GM19043 (cell line): ENCODE results near the gene TRIO.

Experiments
- ATAC-seq: cut with Tn5 transposase; IDR thresholded peaks from one replicate; pipeline ENCODE4 v1.9.1; 2021; ENCODE audit warnings: low read depth; ENCODE audit not compliant: unreplicated experiment

Gene TRIO

GRCh38 chr5:14337593-14337992 is 194.5 kb downstream of the TRIO start:
- ATAC-seq: no peak

DNA sequence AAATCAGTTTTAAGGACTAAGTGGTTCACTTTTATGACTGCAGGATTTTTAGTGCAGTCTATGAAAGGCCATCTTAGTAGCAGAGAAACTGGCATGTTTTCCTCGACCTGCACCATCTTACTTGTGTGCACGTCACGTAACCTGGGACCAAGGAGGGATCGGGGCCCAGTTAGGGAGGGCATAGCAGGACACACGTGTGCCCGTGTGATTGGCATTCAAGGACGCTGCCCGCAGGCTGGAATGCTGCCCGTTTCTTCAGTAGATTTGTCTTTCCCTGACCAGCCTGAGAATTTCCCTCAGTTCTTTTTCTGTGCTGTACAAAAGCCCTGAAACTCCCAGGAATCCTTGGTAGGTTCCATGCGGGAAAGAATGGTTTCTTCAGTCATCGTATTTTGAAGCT is 196.3 kb downstream of the TRIO start:
- no peak for ATAC-seq

GRCh38 chr5:14341571-14342230 is 198.6 kb downstream of the TRIO start:
- no peak for ATAC-seq

DNA sequence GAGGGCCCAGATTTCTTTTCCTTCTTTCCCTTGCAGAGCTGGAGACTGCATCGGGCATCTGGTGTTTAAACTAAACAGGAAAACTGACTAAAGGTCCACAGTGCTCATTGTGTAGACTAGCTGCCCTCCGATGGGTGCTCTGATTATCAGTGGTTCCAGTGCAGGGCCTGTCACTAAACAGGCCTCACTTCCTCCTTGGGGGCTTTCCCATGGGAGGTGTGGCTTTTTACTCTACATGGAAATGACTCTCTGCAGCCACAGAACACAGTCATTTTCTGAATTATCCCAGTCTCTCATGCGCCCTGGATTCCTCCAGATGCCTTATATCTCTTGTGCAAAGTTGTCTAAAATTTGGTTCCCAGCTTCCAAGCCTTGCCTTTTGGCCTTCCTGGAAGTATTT is 199.2 kb downstream of the TRIO start:
- peak; percentile 96 for ATAC-seq

- ATAC-seq: no peak
Observed at GRCh38 chr5:14343376-14343775, 200.2 kb downstream of the TRIO start.

GRCh38 chr5:14347522-14347921 is 204.4 kb downstream of the TRIO start:
- ATAC-seq: no peak

DNA sequence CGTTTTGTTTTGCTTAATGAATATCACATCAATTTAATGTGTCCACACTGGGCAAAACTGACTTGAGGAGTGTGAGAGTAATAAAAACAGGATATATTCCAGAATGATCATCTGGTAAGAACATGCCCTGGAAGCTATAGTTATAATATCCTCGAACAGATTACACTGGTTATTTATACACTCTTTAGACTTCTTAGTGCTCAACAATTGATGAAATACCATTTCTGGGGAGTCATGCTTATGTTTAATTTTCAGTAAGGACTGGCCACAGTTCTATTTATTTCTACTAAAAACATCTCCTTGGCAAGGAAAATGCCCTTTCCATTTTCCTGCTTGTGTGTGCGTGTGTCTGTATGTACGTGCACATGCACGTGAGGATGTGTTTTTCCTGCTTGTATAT is 205.0 kb downstream of the TRIO start:
- ATAC-seq: no peak

GRCh38 chr5:14349029-14349428 is 205.9 kb downstream of the TRIO start:
- no peak for ATAC-seq

DNA sequence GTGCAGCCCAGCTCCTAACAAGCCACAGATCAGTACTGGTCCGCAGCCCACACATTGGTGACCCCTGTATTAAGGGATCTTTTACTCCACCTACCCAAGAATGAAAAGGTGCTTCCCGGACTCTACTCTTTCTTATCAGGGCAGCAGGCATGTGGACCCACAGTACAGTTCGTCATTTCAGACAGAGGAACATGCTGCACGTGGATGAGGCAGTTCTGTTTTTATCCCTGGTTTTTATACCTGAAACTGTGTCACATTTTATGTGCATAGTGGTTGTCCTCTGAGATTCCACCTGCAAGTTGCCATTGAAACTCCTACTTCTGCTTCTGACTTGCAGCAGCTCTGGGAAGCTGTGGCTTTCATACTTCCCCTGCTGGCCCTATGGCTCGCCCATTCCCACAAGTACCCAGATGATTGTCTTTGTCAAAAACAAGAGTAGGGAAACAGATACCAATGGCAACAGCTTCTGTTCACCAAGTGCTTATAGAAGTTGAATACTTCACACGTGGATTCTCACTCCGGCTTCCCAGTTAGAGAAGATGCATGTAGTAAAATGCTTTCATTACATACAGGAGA is 208.0 kb downstream of the TRIO start:
- ATAC-seq: no peak

- peak; percentile 85 for ATAC-seq
Observed at GRCh38 chr5:14351845-14352712, 208.9 kb downstream of the TRIO start.

- ATAC-seq: no peak
Observed at GRCh38 chr5:14353726-14354474, 210.8 kb downstream of the TRIO start.

DNA sequence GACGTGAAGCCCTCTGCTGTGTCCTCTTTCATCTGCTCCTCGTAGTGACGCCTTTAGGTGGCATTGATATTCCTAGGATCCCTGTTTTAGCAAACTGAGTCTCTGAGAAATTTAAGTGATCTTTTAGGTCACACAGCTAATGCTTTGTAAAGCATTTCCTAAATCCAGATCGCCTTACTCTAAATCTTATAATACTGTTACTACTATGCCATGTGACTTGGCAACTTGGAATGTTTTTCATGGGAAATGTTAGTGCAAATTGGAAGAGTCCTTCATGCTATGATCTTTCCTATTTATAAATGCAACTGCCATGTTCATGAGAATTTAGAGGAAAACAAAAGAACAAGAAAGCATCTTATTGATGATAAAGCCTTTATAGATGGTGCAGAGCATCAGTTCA is 212.2 kb downstream of the TRIO start:
- ATAC-seq: no peak

DNA sequence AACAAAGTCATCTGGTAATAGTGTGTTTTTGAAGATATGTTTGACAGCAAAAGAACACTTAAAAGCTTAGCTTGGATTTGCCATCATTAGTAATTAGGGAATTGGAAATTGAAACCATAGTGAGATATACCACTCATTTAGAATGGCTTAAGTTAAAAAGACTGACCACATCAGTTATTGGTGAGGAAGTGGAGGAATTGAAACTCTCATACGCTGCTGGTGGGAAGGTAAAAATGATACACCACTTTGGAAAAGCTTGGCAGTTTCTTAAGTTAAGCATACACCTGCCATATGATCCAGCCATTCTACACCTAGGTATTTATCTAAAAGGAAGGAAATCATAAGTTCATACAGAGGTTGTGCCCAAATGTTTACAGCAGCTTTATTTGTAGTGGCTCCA is 213.2 kb downstream of the TRIO start:
- no peak for ATAC-seq

DNA sequence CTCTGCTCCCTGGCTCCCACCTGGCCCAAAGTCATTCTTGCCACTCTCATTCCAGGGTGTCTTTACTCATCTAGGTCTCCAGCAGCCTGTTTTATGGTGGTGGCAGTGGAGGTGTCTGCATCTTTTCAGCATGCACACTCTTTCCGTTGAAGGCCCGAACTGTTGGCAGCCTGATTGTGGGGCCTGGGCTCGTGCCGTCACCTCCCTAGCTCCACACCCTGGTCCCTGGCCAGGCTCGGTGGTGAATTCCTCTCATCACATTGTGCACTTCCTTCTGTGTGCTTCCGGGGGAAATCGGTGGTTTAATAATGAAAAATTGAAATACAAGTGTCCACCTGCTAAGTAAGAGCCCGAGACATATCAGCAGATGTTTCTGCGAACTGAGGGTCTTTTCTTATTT is 214.3 kb downstream of the TRIO start:
- no peak for ATAC-seq

GRCh38 chr5:14357851-14358250 is 214.7 kb downstream of the TRIO start:
- ATAC-seq: no peak

DNA sequence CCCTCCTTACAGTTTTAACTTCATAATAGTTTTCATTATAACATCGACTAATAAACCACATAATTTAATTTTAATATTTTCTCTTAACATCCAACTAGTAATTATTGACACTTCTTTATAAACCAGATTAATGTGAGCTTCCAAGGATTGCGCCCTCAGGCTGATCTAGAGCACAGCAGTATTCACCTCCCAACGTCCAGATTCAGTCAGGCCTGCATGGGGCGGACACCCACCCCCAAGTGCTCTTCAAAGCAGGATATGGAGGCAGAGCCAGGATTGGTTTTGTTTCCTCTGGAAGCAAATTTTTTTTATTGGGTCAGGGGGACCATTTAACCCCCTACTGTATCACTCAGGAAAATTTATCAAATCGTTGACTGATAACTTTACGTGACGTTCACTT is 215.4 kb downstream of the TRIO start:
- no peak for ATAC-seq

- ATAC-seq: no peak
Observed at GRCh38 chr5:14359069-14360043, 216.2 kb downstream of the TRIO start.

GRCh38 chr5:14362491-14362890 is 219.3 kb downstream of the TRIO start:
- ATAC-seq: no peak

- ATAC-seq: no peak
Observed at GRCh38 chr5:14364096-14364495, 221.0 kb downstream of the TRIO start.
